ENCODE data around the gene IGSF8. TPM values are rescaled to one million over a fixed set of nuclear protein-coding genes. Genes with fewer than 3 reads are reported as not detected.

The IGSF8 gene
- total and polyA plus RNA-seq, 2 experiments from 2014 or later, result 32.9 to 52.2 TPM

GRCh38 chr1:160045653-160046052 is 52.8 kb downstream of the IGSF8 start:
- peaks cover 4% of the 10 kb centered on the region for H3K27me3 ChIP-seq (replicated peaks; ENCODE audit: insufficient read depth)
- DNase-seq, result no peak
- no peak overlapping the region for H3K4me3 ChIP-seq
- no peaks in the 10 kb centered on the region for H4K20me1 ChIP-seq (ENCODE audit: insufficient read depth)
- no peaks in the 10 kb centered on the region for H3K36me3 ChIP-seq (ENCODE audit: low read depth)
- H3F3A ChIP-seq (ENCODE audit: insufficient read depth), result peaks cover 8% of the 10 kb centered on the region
- no peak overlapping the region for H2AFZ ChIP-seq
- no peak overlapping the region for H3K9ac ChIP-seq
- no peaks in the 10 kb centered on the region for H3K79me2 ChIP-seq (ENCODE audit: insufficient read depth)
- no peak for TF ChIP-seq EZH2 (IDR thresholded peaks at IDR 0.05; ENCODE audit: insufficient read depth, poor library complexity, severe bottlenecking)
- TF ChIP-seq EZH2phosphoT487 (IDR thresholded peaks at IDR 0.05; ENCODE audit: insufficient read depth, low read depth), result no peak
- in situ Hi-C loops (cut with MboI), result no loop called here
- no peaks in the 10 kb centered on the region for H3K9me3 ChIP-seq (ENCODE audit: low read depth)
- no peak overlapping the region for H3K4me2 ChIP-seq (ENCODE audit: unreplicated experiment)
- H3K27ac ChIP-seq, result no peak overlapping the region
- peaks cover 16% of the 10 kb centered on the region for H3K4me1 ChIP-seq (ENCODE audit: insufficient read depth)
- 32 to 41% methylated on average over 2 of the region's 2 CpGs for WGBS, 2 experiments (ENCODE audit: low coverage in 1 of 2, low lambda C conversion rate in 2 of 2, missing lambda C conversion rate in 2 of 2)
- H3K9me2 ChIP-seq (ENCODE audit: insufficient read depth), result no peaks in the 10 kb centered on the region

- in situ Hi-C loops (cut with MboI), result no loop called here
These were observed 54.9 kb downstream of the IGSF8 start for GRCh38 chr1:160043543-160043942.

More at GRCh38 chr1:160043543-160043942, 54.9 kb downstream of the IGSF8 start:
- no peak overlapping the region for H2AFZ ChIP-seq
- H3F3A ChIP-seq (ENCODE audit: insufficient read depth), result peaks cover 3% of the 10 kb centered on the region
- TF ChIP-seq EZH2 (IDR thresholded peaks at IDR 0.05; ENCODE audit: insufficient read depth, poor library complexity, severe bottlenecking) (no peak), EZH2phosphoT487 (IDR thresholded peaks at IDR 0.05; ENCODE audit: insufficient read depth, low read depth) (no peak)
- no peaks in the 10 kb centered on the region for H3K36me3 ChIP-seq (ENCODE audit: low read depth)
- DNase-seq, result no peak
- H3K9me3 ChIP-seq (ENCODE audit: low read depth), result no peaks in the 10 kb centered on the region
- H3K4me2 ChIP-seq (ENCODE audit: unreplicated experiment), result no peak overlapping the region
- H3K27me3 ChIP-seq (replicated peaks; ENCODE audit: insufficient read depth), result peaks cover 4% of the 10 kb centered on the region
- H3K4me1 ChIP-seq (ENCODE audit: insufficient read depth), result peaks cover 9% of the 10 kb centered on the region
- no peaks in the 10 kb centered on the region for H3K9me2 ChIP-seq (ENCODE audit: insufficient read depth)
- no peak overlapping the region for H3K4me3 ChIP-seq
- H4K20me1 ChIP-seq (ENCODE audit: insufficient read depth), result no peaks in the 10 kb centered on the region
- no peak overlapping the region for H3K27ac ChIP-seq
- H3K79me2 ChIP-seq (ENCODE audit: insufficient read depth), result no peaks in the 10 kb centered on the region
- H3K9ac ChIP-seq, result no peak overlapping the region

Other genes with a start within 250 kb of the IGSF8 start
- gene VSIG8, start 236.0 kb downstream of the IGSF8 start, total RNA-seq (2014; rRNA removed; shearing (Covaris generic)), result not detected in 2 replicates
- gene VSIG8, start 236.0 kb downstream of the IGSF8 start, polyA plus RNA-seq (2016; fragmentation: Nextera tagmentation; extraction: Ambion mirVana), result not detected in 2 replicates
- not detected in 2 replicates for gene CFAP45, start 198.5 kb downstream of the IGSF8 start, total RNA-seq (2014; rRNA removed; shearing (Covaris generic))
- gene CFAP45, start 198.5 kb downstream of the IGSF8 start, polyA plus RNA-seq (2016; fragmentation: Nextera tagmentation; extraction: Ambion mirVana), result 0.34 and 0.51 TPM in 2 replicates
- gene TAGLN2, start 173.1 kb downstream of the IGSF8 start, total RNA-seq (2014; rRNA removed; shearing (Covaris generic)), result 360 and 400 TPM in 2 replicates
- 692 and 713 TPM in 2 replicates for gene TAGLN2, start 173.1 kb downstream of the IGSF8 start, polyA plus RNA-seq (2016; fragmentation: Nextera tagmentation; extraction: Ambion mirVana)
- gene IGSF9, start 153.0 kb downstream of the IGSF8 start, total RNA-seq (2014; rRNA removed; shearing (Covaris generic)), result not detected in 2 replicates
- 0.13 TPM in 1 of 2 replicates, not detected in the other for gene IGSF9, start 153.0 kb downstream of the IGSF8 start, polyA plus RNA-seq (2016; fragmentation: Nextera tagmentation; extraction: Ambion mirVana)
- not detected in 2 replicates for gene SLAMF9, start 144.4 kb downstream of the IGSF8 start, total RNA-seq (2014; rRNA removed; shearing (Covaris generic))
- gene SLAMF9, start 144.4 kb downstream of the IGSF8 start, polyA plus RNA-seq (2016; fragmentation: Nextera tagmentation; extraction: Ambion mirVana), result 0.48 and 0.51 TPM in 2 replicates
- gene PIGM, start 66.6 kb downstream of the IGSF8 start, total RNA-seq (2014; rRNA removed; shearing (Covaris generic)), result 4.8 and 5.5 TPM in 2 replicates
- 5.4 and 5.7 TPM in 2 replicates for gene PIGM, start 66.6 kb downstream of the IGSF8 start, polyA plus RNA-seq (2016; fragmentation: Nextera tagmentation; extraction: Ambion mirVana)
- not detected in 2 replicates for gene KCNJ10, start 28.5 kb downstream of the IGSF8 start, total RNA-seq (2014; rRNA removed; shearing (Covaris generic))
- gene KCNJ10, start 28.5 kb downstream of the IGSF8 start, polyA plus RNA-seq (2016; fragmentation: Nextera tagmentation; extraction: Ambion mirVana), result not detected in 2 replicates
- 0.13 TPM in 1 of 2 replicates, not detected in the other for gene KCNJ9, start 17.1 kb downstream of the IGSF8 start, total RNA-seq (2014; rRNA removed; shearing (Covaris generic))
- not detected in 2 replicates for gene KCNJ9, start 17.1 kb downstream of the IGSF8 start, polyA plus RNA-seq (2016; fragmentation: Nextera tagmentation; extraction: Ambion mirVana)
- 0.11 and 0.13 TPM in 2 replicates for gene ATP1A2, start 17.1 kb upstream of the IGSF8 start, total RNA-seq (2014; rRNA removed; shearing (Covaris generic))
- 0.14 and 0.30 TPM in 2 replicates for gene ATP1A2, start 17.1 kb upstream of the IGSF8 start, polyA plus RNA-seq (2016; fragmentation: Nextera tagmentation; extraction: Ambion mirVana)
- not detected in 2 replicates for gene ATP1A4, start 53.0 kb upstream of the IGSF8 start, total RNA-seq (2014; rRNA removed; shearing (Covaris generic))
- not detected in 2 replicates for gene ATP1A4, start 53.0 kb upstream of the IGSF8 start, polyA plus RNA-seq (2016; fragmentation: Nextera tagmentation; extraction: Ambion mirVana)
- 0.11 and 0.51 TPM in 2 replicates for gene CASQ1, start 92.0 kb upstream of the IGSF8 start, total RNA-seq (2014; rRNA removed; shearing (Covaris generic))
- gene CASQ1, start 92.0 kb upstream of the IGSF8 start, polyA plus RNA-seq (2016; fragmentation: Nextera tagmentation; extraction: Ambion mirVana), result 0.10 TPM in 1 of 2 replicates, not detected in the other
- gene PEA15, start 106.8 kb upstream of the IGSF8 start, total RNA-seq (2014; rRNA removed; shearing (Covaris generic)), result 368 and 415 TPM in 2 replicates
- gene PEA15, start 106.8 kb upstream of the IGSF8 start, polyA plus RNA-seq (2016; fragmentation: Nextera tagmentation; extraction: Ambion mirVana), result 638 and 651 TPM in 2 replicates
- gene DCAF8, start 163.9 kb upstream of the IGSF8 start, total RNA-seq (2014; rRNA removed; shearing (Covaris generic)), result 58.9 and 79.7 TPM in 2 replicates
- gene DCAF8, start 163.9 kb upstream of the IGSF8 start, polyA plus RNA-seq (2016; fragmentation: Nextera tagmentation; extraction: Ambion mirVana), result 78.9 and 80.4 TPM in 2 replicates
- gene PEX19, start 186.5 kb upstream of the IGSF8 start, total RNA-seq (2014; rRNA removed; shearing (Covaris generic)), result 48.4 and 52.4 TPM in 2 replicates
- gene PEX19, start 186.5 kb upstream of the IGSF8 start, polyA plus RNA-seq (2016; fragmentation: Nextera tagmentation; extraction: Ambion mirVana), result 38.9 and 43.9 TPM in 2 replicates
- gene COPA, start 244.6 kb upstream of the IGSF8 start, total RNA-seq (2014; rRNA removed; shearing (Covaris generic)), result 212 and 214 TPM in 2 replicates
- 194 and 200 TPM in 2 replicates for gene COPA, start 244.6 kb upstream of the IGSF8 start, polyA plus RNA-seq (2016; fragmentation: Nextera tagmentation; extraction: Ambion mirVana)
- 104 and 110 TPM in 2 replicates for gene NCSTN, start 244.8 kb upstream of the IGSF8 start, total RNA-seq (2014; rRNA removed; shearing (Covaris generic))
- 138 and 147 TPM in 2 replicates for gene NCSTN, start 244.8 kb upstream of the IGSF8 start, polyA plus RNA-seq (2016; fragmentation: Nextera tagmentation; extraction: Ambion mirVana)

Measured in GM23248 (cell line).